GM19438 (cell line): Measurements from ENCODE around the gene TSPAN11.
"Not testable (repeated sequence)": the region's sequence is repeated elsewhere in the genome, so short reads cannot be mapped to it uniquely, and the experiment has no call there.

Experiments used
- ATAC-seq: cut with Tn5 transposase; IDR thresholded peaks from one replicate; pipeline ENCODE4 v1.9.1; 2021; ENCODE audit warnings: low read depth; ENCODE audit not compliant: unreplicated experiment

The TSPAN11 gene

DNA sequence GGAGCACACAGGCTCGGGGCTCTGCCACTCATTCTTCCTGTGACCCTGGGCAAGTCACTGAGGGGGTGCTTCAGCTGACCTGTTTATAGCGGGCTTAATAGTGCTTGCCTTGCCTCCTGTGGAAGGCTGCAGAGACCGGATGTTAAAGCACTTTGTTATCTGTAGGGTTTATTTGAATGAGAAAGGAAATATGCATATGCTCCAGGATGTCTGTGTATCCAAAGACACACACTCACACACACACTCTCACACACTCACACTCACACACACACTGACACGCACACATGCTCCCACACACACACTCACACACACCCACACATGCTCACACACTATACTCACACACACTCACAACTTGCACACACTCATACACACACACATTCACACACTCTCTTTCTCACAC lies 91.0 kb downstream of the TSPAN11 start:
- no peak for ATAC-seq

DNA sequence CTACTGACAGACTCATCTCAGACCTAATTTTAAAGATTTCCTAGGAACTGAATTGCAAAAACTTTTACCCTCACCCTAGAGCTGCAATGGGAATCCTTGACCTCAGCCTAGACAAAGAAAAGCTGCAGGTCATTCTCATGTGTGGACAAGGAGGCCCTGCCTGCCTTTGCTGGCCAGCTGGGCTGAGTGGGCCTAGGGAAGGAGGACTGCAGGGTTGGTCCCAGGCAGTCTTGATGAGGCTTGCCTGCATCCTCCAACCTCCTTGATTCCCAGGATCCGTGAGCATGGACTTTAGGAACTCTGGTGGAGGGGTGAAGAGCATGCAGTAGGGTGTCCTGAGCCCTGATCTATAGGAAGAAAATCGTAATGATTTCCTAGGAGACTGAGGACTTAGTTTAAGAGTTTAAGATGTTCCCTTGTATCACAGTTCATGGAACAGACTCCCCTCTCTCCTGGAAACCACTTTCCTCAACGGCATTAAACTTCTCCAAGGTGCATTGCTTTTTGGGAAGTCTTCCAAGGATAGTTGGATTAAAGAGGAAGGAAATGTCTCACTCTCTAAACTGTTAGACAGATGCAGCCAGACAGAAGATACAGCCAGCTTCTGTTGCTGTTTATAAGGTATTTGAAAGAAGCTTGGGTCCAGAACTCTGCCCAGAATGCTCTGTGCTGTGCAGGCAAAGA lies 91.7 kb downstream of the TSPAN11 start:
- ATAC-seq: no peak

DNA sequence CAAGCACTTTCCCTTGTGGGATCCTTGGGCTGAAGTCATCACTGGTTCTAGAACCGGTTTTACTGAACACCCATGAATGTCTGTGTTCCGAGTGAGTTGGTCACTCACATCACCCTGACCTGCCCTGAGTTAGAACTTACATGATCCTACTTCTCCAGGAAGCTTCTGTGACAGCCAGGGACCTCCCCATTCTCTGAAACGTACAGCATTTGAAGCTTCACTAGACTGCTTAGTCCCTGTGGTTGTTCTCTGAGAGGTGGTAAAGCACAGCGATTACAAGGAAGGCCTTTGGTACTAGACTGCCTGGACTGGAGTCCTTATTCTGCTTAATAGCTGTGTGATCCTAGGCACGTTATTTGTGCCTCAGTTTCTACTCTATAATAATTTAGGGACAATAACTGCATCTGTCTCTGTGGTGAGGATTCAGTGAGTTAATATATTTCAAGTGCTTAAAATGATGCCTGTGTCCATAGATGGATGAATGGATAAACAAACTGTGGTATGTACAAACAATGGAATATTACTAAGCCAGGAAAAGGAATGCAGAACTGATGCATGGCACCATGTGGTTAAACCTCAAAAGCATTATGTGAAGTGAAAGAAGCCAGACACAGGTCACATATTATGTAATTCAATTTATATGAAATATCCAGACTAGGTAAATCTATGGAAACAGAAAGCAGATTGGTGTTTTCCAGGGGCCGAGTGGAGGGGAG lies 92.4 kb downstream of the TSPAN11 start:
- no peak for ATAC-seq

DNA sequence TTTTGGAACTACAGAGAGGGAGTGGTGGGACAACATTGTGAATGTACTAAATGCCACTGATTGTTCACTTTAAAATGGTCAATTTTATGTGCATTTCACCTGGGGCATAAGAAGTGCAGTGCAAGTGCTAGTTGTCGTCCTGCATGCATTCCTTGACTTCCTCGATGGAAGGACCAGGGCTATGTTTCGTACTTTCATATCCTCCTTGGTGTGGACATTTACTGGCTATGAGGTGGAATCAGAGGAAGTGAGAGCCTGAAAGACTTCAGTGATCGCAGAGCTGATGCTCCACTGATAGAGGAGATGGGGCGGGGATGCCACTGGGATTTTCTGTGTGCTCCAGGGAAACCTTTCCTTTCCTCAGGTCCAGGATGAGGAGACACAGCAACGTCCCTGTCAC lies 93.0 kb downstream of the TSPAN11 start:
- no peak for ATAC-seq

DNA sequence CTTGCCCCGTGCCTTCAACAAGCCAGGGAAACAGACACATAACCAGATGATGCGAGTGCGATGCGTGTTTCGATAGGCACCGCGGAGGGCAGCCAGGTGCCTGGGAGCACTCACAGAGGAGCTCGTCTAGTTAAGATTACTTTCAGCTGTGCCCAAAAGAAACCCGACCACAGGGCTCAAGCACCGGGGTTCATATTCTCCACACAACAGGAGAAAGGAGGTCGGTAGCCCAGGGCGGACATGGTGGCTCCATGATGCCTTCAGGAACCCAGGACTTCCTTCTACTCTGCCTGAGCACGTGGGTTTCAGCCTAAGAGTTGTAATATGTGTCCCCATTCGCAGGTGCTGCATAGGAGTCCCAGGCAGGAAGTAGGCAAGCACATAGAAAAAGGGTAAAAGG lies 93.4 kb downstream of the TSPAN11 start:
- ATAC-seq: no peak

DNA sequence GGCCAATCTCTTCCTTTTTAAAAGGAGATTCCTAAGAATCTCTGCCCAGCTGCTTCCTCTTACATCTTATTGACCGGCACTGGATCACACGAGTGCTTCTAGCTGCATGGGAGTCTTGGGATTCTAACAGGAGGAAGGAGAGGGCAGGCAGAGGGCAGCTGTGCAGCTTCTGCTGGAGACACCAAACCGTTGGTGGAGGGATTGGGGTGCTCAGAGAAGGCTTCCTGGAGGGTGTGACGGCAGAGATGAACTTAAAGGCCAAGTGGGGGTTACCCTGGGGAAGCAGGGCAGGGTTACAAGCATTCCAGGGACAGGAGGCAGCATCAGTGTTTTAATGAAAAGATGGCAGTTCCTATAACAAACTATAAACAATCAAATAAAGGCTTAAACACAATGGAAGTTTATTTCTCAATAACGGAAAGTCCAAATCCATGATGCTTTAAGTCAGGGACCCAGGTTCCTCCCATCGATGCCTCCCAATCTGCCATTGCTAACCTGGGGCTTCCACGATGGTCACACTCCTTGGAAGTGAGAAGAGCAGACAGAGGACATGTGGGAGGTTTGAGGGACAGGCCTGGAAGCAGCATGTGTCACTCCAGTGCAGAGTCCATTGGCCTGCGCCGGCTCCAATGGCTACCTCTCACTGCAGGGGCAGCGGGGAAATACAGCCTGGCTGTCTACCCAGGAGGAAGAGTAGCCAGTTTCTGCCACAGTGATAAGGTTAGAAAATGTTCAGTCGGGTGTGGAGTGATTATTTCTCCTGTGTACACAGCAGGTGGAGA lies 94.0 kb downstream of the TSPAN11 start:
- ATAC-seq: no peak

DNA sequence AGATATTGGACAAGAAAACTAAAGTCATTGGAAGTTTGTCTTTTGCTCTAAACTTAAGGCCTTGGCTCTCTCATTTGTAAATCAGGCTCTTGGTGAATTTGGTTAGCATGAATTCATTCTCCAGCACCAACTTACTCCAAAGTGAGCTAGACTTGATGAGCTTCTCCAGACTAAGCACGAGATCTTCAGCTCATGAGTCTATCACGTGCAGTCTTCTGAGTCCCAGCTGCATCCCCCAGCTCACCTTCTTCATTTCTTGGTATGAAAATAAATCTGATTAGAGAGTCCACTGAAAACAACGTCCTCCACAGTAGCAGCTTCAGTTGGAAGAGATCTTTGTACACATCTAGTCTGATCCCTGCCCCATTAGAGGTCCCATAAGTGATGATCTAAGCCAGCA lies 94.6 kb downstream of the TSPAN11 start:
- no peak for ATAC-seq

DNA sequence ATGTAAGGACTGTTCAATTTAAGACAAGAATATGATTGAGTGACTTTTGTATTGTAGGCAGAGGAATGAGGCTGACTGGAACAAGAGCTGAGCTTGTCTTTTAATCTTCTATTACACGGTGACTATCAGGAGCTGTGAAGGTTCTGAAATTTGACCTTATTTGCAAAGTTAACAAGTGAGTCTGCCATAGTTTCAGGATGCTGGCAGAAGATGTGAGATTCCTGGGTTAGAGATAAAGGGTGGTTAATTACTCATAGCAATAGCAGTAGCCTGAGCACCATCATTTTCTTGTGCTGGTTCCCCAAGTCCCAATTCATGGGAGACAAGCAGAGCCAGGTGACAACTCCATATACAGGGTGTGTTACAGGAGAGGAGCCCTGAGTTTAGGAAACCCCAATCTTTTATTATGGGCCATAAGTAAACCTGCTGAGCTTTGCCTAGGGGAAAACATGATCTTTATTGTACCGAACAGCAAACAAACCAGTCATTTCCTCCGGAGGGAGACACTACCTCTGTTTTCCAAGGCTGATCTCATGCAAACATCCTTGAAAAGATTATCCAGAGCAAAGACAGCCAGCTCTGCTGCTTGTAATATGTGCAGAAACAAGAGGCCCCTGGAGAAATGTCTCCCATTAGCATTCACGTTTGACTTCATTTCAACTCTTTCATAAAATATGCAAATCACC lies 95.4 kb downstream of the TSPAN11 start:
- no peak for ATAC-seq

DNA sequence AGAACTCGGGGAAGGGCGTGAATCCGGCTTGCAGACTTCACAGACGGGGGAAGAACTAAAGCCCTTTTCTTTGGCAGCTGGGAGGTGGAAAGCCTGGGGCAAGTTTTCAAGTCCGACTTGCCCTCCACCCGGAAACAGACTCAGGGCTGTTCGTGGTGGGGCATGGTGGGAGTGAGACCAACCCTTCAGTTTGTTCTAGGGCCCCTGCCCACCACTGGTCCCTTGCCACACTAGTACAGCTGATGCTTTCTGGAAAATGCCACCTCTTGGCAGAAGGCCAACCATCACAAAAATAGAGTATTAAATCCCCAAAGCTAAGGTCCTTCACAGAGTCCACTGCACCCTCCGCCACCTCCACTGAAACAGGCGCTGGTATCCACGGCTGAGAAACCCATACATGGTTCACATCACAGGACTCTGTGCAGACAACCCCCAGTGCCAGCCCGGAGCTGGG lies 96.8 kb downstream of the TSPAN11 start:
- no peak for ATAC-seq

DNA sequence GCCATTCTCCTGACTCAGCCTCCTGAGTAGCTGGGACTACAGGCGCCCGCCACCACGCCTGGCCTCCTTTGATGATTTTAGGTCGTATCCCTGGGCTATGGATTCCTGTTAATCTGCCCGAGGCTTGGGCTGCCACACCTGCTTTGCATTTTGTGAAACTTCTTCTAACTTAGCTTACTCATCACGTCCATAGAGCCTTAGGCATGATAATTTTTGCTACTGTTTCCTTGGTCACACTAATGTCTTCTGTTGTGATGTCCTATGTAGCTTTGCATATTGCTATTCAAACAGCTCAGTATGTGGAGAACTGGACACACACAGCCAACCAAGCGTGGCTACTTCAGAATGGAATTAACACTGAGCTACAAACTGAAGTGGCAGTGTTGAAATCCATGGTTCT lies 99.7 kb downstream of the TSPAN11 start:
- no peak for ATAC-seq

DNA sequence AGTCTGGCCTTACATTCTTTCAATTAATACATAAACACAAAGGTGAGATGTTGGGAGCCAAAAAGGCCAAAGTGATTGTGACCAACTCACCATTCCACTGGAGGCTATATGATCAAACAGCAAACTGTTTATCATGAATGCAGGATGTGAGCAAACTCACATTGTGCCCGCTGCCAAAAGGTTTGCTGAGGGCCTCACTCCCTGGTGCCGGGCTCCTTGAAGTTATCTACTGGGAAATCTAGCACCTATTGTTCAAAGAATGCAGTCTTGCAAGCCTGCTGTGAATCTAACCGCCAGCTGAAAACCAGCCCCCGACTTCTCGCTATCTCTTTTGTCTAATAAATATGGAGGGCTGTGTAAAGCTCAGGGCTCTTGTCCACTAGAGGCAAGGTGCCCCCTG lies 100.5 kb downstream of the TSPAN11 start:
- ATAC-seq: not testable (repeated sequence)

DNA sequence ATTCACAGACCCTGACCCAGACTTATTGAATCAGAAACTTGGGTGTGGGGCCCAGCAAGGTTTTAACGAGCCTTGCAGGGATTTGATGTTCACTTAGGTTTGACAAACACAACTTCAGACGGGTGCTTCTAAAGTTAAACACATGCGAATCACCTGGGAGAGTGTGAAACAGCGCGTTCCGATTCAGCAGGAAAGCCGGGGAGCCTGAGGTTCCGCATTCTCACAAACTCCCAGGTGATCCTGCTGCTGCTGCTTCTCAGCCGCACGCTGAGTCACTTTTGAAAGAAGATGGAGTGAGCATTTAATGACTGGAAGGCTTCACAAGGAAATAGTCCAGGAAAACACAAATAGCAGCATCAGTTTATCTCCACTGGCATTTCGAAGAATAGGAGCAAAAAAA lies 102.9 kb downstream of the TSPAN11 start:
- no peak for ATAC-seq

DNA sequence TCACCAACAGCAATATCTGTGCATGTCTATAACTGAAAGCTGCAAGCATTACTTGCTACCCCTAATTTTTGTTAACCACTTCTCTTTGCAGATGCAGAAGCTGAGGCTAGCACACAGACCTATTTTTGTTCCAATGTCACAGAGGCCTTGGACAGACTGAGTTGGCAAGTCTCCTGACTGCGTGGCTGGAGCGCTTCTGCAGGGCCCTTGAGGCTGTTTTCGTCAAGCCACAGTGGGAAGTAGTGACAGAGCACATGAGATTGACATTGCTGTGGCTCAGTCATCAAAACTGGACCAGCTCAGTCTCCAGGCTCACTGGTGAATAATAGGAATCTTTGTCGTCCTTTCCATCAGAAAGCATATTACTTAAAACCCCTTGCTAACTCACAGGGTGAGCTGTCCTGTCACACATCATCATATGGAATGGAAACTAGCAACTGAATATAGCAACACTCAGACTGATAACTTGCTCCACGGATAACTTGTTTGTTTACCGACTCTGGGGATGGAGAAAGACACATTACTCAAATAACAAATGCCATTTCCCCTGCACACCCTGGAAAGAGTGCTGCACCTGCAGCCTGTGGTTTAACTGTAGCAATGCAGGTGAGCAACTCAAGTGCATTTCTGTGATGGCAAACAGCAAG lies 103.5 kb downstream of the TSPAN11 start:
- no peak for ATAC-seq

DNA sequence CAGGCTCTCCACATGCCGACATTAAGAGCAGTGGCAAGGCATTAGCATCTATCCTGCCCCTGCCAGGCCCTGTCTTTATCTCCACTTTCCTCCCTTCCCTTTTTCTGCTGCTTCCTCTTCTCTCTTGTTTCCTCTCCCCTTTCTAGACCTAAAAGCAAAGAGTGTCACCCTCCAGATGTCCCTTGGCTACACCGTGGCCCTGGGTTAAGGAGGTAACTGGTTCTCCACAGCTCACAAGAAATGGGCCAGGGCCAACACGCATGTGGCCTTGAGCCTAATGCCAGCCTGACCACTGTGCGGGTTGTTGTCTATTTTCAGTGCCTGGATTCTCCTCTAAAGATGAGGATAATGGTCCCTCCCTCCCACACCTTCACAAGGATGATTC lies 105.4 kb downstream of the TSPAN11 start:
- no peak for ATAC-seq

DNA sequence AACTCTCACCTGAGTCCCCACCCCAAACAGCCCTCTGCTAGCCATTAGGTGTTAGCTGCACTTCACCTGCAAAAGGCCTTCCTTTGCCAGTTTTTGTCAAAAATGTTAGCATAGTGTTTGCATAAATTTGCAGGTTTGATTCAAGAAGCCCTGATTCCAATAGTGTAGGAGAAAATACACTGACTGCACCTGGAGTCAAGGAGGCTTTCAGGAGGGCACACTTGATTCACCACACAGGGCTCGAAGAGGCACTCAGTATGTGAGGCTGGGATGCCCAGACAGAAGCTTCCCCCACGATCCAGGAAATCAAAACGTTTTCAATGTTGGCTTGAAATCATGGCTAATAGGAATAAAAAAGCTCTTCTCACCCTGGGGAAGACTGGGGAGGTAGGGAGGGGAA lies 106.6 kb downstream of the TSPAN11 start:
- no peak for ATAC-seq

DNA sequence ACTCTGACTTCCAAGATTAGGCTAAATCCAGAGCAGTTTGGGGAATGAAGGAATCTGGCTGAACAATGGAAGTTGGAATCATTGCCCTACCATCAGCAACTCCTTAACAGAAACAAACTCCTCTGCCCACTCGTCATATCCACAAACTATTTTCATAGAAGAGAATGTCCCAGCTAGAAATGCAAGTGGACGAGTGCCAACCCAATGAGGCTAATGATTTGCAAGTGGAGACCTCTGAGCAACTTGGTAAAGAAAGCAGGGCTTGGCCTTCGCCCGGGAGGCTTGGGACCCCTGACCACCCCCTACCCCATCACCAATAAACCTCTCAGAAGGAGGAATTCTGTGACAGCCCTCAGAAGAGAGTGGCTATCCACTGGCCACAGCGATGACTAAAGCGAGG lies 107.1 kb downstream of the TSPAN11 start:
- no peak for ATAC-seq

DNA sequence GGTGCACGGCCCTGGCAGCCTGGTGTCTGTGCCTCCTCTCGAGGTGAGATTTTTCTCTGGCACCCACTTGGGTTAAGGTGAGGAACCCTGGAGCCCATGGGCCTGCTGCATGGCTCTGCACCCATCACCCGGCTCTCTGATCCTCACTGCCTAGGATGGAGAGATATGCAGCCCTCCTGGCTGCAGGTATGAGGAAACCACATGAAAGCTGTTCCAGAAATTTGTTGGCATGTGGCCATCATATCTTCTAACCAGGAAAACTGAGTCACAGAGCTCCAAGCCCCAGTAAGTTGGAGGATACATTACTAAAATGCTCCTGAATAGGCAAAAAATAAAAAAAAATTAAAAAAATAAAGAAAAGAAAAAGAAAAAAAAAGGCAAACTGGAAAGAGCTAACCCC lies 107.8 kb downstream of the TSPAN11 start:
- no peak for ATAC-seq

DNA sequence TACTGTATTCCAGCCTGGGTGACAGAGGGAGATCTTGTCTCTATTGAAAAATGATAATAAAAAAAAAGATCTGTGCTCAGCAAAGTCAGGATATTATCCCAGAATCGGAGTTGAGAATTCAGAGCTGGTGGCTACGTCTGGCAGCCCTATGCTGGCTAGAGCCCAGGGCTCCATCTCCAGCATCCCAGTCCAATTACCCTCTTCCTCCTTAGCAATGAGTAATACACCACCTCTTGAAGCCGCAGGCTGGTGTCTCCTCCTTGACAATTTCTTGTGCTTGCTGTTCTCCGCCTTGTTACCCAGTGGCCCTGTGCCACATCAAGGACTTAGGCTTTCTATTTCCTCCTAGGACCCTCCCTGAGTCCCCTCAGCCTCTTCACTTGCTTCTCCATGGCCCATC lies 108.7 kb downstream of the TSPAN11 start:
- ATAC-seq: no peak

DNA sequence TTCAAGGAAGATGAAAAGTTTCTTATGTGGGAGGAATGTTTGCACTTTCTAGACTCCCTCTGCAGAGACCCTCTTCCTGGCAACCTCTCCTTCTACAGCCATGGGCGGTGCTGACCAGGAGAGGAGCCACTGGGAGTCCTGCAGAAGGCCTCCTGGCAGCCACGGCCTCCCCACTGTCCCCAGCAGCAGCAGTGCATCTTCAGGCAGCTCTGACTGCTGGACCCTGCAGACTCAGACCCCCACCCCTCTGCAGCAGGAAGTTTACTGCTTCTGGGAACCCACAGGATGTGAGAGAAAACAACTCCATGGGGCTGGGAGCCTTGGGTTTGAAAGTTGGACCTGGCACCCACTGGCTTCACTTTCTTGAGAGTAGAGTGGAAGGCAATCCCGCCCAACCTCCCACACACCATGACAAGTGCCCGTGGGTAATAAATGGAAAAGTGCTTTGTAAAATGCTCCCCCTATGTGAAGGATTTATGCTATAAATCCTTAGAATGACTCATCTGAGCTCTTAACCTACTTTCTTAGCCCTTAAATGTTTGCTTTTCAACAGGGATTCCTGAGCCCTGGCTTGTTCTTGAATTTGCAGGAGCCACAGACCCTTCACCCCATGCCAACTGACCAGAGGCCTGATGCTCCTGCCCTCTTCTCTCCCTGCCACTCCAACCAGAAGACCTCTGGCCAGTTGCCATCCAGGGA lies 109.6 kb downstream of the TSPAN11 start:
- no peak for ATAC-seq

DNA sequence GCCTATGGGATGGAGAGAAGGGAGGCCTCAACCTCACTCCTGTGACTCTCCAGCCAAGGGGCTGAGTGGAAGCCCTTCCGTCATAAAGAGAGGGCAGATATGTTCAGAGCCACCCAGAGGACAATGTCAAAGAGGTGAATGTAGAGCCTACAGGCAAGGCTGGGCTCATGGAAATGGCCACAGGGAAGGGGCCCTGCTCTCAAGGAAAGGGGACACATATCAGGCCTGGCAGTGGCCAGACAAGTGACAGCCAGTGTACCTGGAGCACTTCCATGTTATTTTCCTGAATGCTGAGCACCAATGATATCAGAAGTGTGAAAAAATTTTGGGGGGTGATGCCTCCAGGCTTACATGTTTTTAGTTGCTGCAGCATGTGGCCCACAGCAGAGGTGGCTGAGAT lies 110.5 kb downstream of the TSPAN11 start:
- no peak for ATAC-seq
